Naive thymus-derived CD8-positive, alpha-beta T cell (primary cell): Measurements from ENCODE around the gene SOCS4. TPM values are rescaled to one million over a fixed set of nuclear protein-coding genes. Genes with fewer than 3 reads are reported as not detected.
A peak's percentile ranks its signal among the peaks of the same experiment; 100 is the strongest.
"Not testable (repeated sequence)": the region's sequence is repeated elsewhere in the genome, so short reads cannot be mapped to it uniquely, and the experiment has no call there.

Experiments
- ATAC-seq, 2 donors: fragments of 150-1000 bp; cut with Tn5 transposase in 1 of 2; sonication (Bioruptor Pico), chemical (Tn5 transposase) in 1 of 2; 1 replicate in 1 of 2; 2 replicates in 1 of 2; pipeline ENCODE4 v1.10.0; 2021; ENCODE audit warnings: mild to moderate bottlenecking in 2 of 2, moderate library complexity in 2 of 2
- POLR2A ChIA-PET: fragments of 350-600 bp; sonication (Branson Sonifier 250); formaldehyde crosslinking; loops from one replicate; lab custom pipeline; 2021; ENCODE audit warnings: antibody characterized with exemption; lab: Charles Lee
- DNase-seq, 10 donors: peaks; one replicate each; pipeline versions ENCODE4 v3.0.0 to v3.0.0-alpha.2; 2020 to 2022
- H3K27ac Mint-ChIP-seq, 10 donors: one replicate each; pipeline ENCODE4 v1.8.0; 2020 to 2022; ENCODE audit warnings: mild to moderate bottlenecking in 10 of 10, mixed read lengths in 10 of 10, moderate library complexity in 4 of 10, inconsistent platforms in 1 of 10
- H3K27me3 Mint-ChIP-seq, 5 donors: one replicate each; pipeline ENCODE4 v1.8.0; 2021 to 2022; ENCODE audit warnings: mixed read lengths in 5 of 5
- H3K36me3 Mint-ChIP-seq, 3 donors: one replicate each; pipeline ENCODE4 v1.8.0; 2020 to 2022; ENCODE audit warnings: mixed read lengths in 3 of 3, mild to moderate bottlenecking in 2 of 3, inconsistent platforms in 1 of 3
- H3K4me1 Mint-ChIP-seq, 4 donors: one replicate each; pipeline ENCODE4 v1.8.0; 2021 to 2022; ENCODE audit warnings: mixed read lengths in 4 of 4
- H3K4me3 Mint-ChIP-seq, 10 donors: one replicate each; pipeline ENCODE4 v1.8.0; 2020 to 2022; ENCODE audit warnings: mild to moderate bottlenecking in 10 of 10, mixed read lengths in 10 of 10, moderate library complexity in 6 of 10, inconsistent platforms in 1 of 10
- H3K9me3 Mint-ChIP-seq, 9 donors: one replicate each; pipeline ENCODE4 v1.8.0; 2020 to 2022; ENCODE audit warnings: mixed read lengths in 9 of 9, mild to moderate bottlenecking in 3 of 9, inconsistent platforms in 1 of 9, moderate library complexity in 1 of 9
- polyA plus RNA-seq, 3 donors: library from polyadenylated mRNA; unstranded; fragments of 300-500 nt; fragmentation: Illumina TruSeq; gene quantifications; one replicate each; pipeline ENCODE4 v1.2.3, GENCODE V29; 2021
- total RNA-seq, 8 experiments: library from RNA in 2 of 8; stranded (reverse) in 2 of 8; gene quantifications; one replicate each; pipeline ENCODE4 v1.2.3 and lab custom pipeline; 2021 to 2026

The SOCS4 gene
- total and polyA plus RNA-seq, 5 experiments from 2014 or later, result 1.5 to 22.5 (median 2.9) TPM

- H3K36me3 Mint-ChIP-seq, result peaks cover 0 to 27% (median 3%) of the 10 kb centered on the region in 3 donors
- POLR2A ChIA-PET, result interaction anchor here (0.9 to 1.5 kb wide), 2 partner anchors 17 to 26 kb away, joined by 3 to 4 read pairs; partner anchors contain the start of genes SOCS4 and WDHD1
Measured at GRCh38 chr14:55053018-55053417, 26.0 kb downstream of the SOCS4 start.

GRCh38 chr14:55053500-55053899, 26.5 kb downstream of the SOCS4 start:
- Mint-ChIP-seq H3K4me1 (peaks cover 24 to 57% (median 51%) of the 10 kb centered on the region in 4 donors), H3K9me3 (no peaks in the 10 kb centered on the region), H3K4me3 (peak overlapping the region; percentile 0 to 93 (median 88)), H3K36me3 (peaks cover 0 to 32% (median 3%) of the 10 kb centered on the region in 3 donors), H3K27me3 (no peaks in the 10 kb centered on the region), H3K27ac (peak overlapping the region; percentile 27 to 99 (median 96))
- no peak for ATAC-seq
- no peak for DNase-seq
- POLR2A ChIA-PET, result interaction anchor here (0.9 to 1.5 kb wide), 2 partner anchors 17 to 26 kb away, joined by 3 to 4 read pairs; partner anchors contain the start of genes SOCS4 and WDHD1

More at GRCh38 chr14:55053018-55053417, 26.0 kb downstream of the SOCS4 start:
- DNase-seq, result no peak
- Mint-ChIP-seq H3K27ac (peak overlapping the region; percentile 90 to 99 (median 98)), H3K4me3 (peak overlapping the region; percentile 84 to 94 (median 90)), H3K4me1 (peaks cover 22 to 53% (median 49%) of the 10 kb centered on the region in 4 donors), H3K27me3 (no peaks in the 10 kb centered on the region), H3K9me3 (no peaks in the 10 kb centered on the region)
- ATAC-seq, result no peak

- POLR2A ChIA-PET, result interaction anchor here (0.7 kb wide), 1 partner anchor 52 kb away, joined by 3 read pairs; no protein-coding TSS in a partner anchor
- Mint-ChIP-seq H3K4me3 (peak overlapping the region in 9 of 10 donors; percentile 5 to 92 (median 54)), H3K9me3 (no peaks in the 10 kb centered on the region), H3K27ac (peak overlapping the region in 6 of 10 donors; percentile 22 to 98 (median 43)), H3K36me3 (peaks cover 0 to 34% (median 3%) of the 10 kb centered on the region in 3 donors), H3K4me1 (peaks cover 24 to 57% (median 51%) of the 10 kb centered on the region in 4 donors), H3K27me3 (no peaks in the 10 kb centered on the region)
- no peak for ATAC-seq
- DNase-seq, result no peak
Measured at GRCh38 chr14:55054098-55054497, 27.1 kb downstream of the SOCS4 start.

GRCh38 chr14:55057919-55058318, 30.9 kb downstream of the SOCS4 start:
- no peaks in the 10 kb centered on the region for H3K27me3 Mint-ChIP-seq
- H3K27ac Mint-ChIP-seq, result peak overlapping the region in 3 of 10 donors; percentile 14 to 44 (median 33)

GRCh38 chr14:55059333-55059732, 32.3 kb downstream of the SOCS4 start:
- Mint-ChIP-seq H3K27ac (peak overlapping the region in 6 of 10 donors; percentile 3 to 67 (median 44)), H3K4me1 (peaks cover 25 to 58% (median 47%) of the 10 kb centered on the region in 4 donors), H3K27me3 (no peaks in the 10 kb centered on the region), H3K9me3 (no peaks in the 10 kb centered on the region), H3K4me3 (no peak overlapping the region), H3K36me3 (peaks cover 0 to 62% (median 7%) of the 10 kb centered on the region in 3 donors)
- ATAC-seq (no peak), DNase-seq (no peak)
- POLR2A ChIA-PET, result interaction anchor here (1.0 to 1.1 kb wide), 2 partner anchors 8 to 11 kb away, joined by 3 read pairs; partner anchors contain the start of gene MAPK1IP1L

More at GRCh38 chr14:55057919-55058318, 30.9 kb downstream of the SOCS4 start:
- H3K9me3 Mint-ChIP-seq, result no peaks in the 10 kb centered on the region
- no peak overlapping the region for H3K4me3 Mint-ChIP-seq
- no peak for DNase-seq
- peaks cover 31 to 68% (median 56%) of the 10 kb centered on the region in 4 donors for H3K4me1 Mint-ChIP-seq
- peaks cover 0 to 61% (median 5%) of the 10 kb centered on the region in 3 donors for H3K36me3 Mint-ChIP-seq
- ATAC-seq, result no peak
- POLR2A ChIA-PET, result interaction anchor here (1.0 kb wide), 1 partner anchor 31 kb away, joined by 3 read pairs; the partner anchor contains the start of genes SOCS4 and WDHD1

- no peak for DNase-seq
- Mint-ChIP-seq H3K27ac (peak overlapping the region in 9 of 10 donors; percentile 4 to 87 (median 51)), H3K27me3 (no peaks in the 10 kb centered on the region), H3K9me3 (no peaks in the 10 kb centered on the region), H3K4me1 (peaks cover 19 to 37% (median 33%) of the 10 kb centered on the region in 4 donors), H3K36me3 (peaks cover 0 to 80% (median 20%) of the 10 kb centered on the region in 3 donors), H3K4me3 (no peak overlapping the region)
- POLR2A ChIA-PET, result no interaction called here
- ATAC-seq, result no peak
Measured at GRCh38 chr14:55062517-55063351, 35.7 kb downstream of the SOCS4 start.

- ATAC-seq, DNase-seq, H3K9me3 Mint-ChIP-seq, H3K4me3 Mint-ChIP-seq, H3K27me3 Mint-ChIP-seq, H3K27ac Mint-ChIP-seq, POLR2A ChIA-PET: not testable (repeated sequence)
- Mint-ChIP-seq H3K4me1 (peaks cover 15 to 24% (median 23%) of the 10 kb centered on the region in 4 donors), H3K36me3 (peaks cover 0 to 70% (median 23%) of the 10 kb centered on the region in 3 donors)
Measured at GRCh38 chr14:55064896-55065295, 37.9 kb downstream of the SOCS4 start.

- Mint-ChIP-seq H3K9me3 (no peaks in the 10 kb centered on the region), H3K27me3 (no peaks in the 10 kb centered on the region), H3K27ac (peak overlapping the region in 5 of 10 donors; percentile 59 to 85 (median 76)), H3K4me1 (peaks cover 14 to 21% (median 20%) of the 10 kb centered on the region in 4 donors), H3K4me3 (no peak overlapping the region), H3K36me3 (peaks cover 0 to 67% (median 23%) of the 10 kb centered on the region in 3 donors)
- POLR2A ChIA-PET, result no interaction called here
- no peak for DNase-seq
- ATAC-seq, result no peak
Measured at GRCh38 chr14:55065411-55065810, 38.4 kb downstream of the SOCS4 start.

GRCh38 chr14:55066223-55066622, 39.2 kb downstream of the SOCS4 start:
- H3K27ac Mint-ChIP-seq, result peak overlapping the region in 4 of 10 donors; percentile 31 to 58 (median 35)

GRCh38 chr14:55070981-55071411, 44.0 kb downstream of the SOCS4 start:
- ATAC-seq (no peak), DNase-seq (no peak)
- POLR2A ChIA-PET, result interaction anchor here (1.3 kb wide), 1 partner anchor 12 kb away, joined by 3 read pairs; no protein-coding TSS in a partner anchor
- no peaks in the 10 kb centered on the region for H3K9me3 Mint-ChIP-seq
- H3K27me3 Mint-ChIP-seq, result no peaks in the 10 kb centered on the region
- H3K36me3 Mint-ChIP-seq, result peaks cover 0 to 18% (median 13%) of the 10 kb centered on the region in 3 donors
- peak overlapping the region in 1 of 10 donors; percentile 6 for H3K4me3 Mint-ChIP-seq
- H3K27ac Mint-ChIP-seq, result peak overlapping the region; percentile 68 to 93 (median 91)
- H3K4me1 Mint-ChIP-seq, result peaks cover 15 to 41% (median 29%) of the 10 kb centered on the region in 4 donors

More at GRCh38 chr14:55066223-55066622, 39.2 kb downstream of the SOCS4 start:
- H3K9me3 Mint-ChIP-seq, result no peaks in the 10 kb centered on the region
- peaks cover 15 to 20% (median 18%) of the 10 kb centered on the region in 4 donors for H3K4me1 Mint-ChIP-seq
- POLR2A ChIA-PET, result interaction anchor here (0.7 to 0.9 kb wide), 3 partner anchors 15 to 342 kb away, joined by 3 read pairs; partner anchors contain the start of gene DLGAP5
- no peak for DNase-seq
- H3K36me3 Mint-ChIP-seq, result peaks cover 0 to 60% (median 23%) of the 10 kb centered on the region in 3 donors
- no peak overlapping the region for H3K4me3 Mint-ChIP-seq
- no peaks in the 10 kb centered on the region for H3K27me3 Mint-ChIP-seq
- no peak for ATAC-seq

- peak; percentile 77 to 88 for ATAC-seq
- peak in 3 of 10 donors; percentile 22 to 42 (median 31) for DNase-seq
- Mint-ChIP-seq H3K9me3 (no peaks in the 10 kb centered on the region), H3K4me1 (peaks cover 16 to 41% (median 29%) of the 10 kb centered on the region in 4 donors), H3K36me3 (peaks cover 0 to 9% (median 7%) of the 10 kb centered on the region in 3 donors), H3K27me3 (no peaks in the 10 kb centered on the region), H3K4me3 (peak overlapping the region; percentile 24 to 83 (median 70)), H3K27ac (peak overlapping the region; percentile 68 to 93 (median 91))
- POLR2A ChIA-PET, result interaction anchor here (1.6 to 1.9 kb wide), 2 partner anchors 20 to 45 kb away, joined by 3 to 11 read pairs; partner anchors contain the start of genes MAPK1IP1L, SOCS4 and WDHD1
Measured at GRCh38 chr14:55071870-55072640, 45.0 kb downstream of the SOCS4 start.
